Measurements from ENCODE around the gene IL11. TPM values are rescaled to one million over a fixed set of nuclear protein-coding genes. Genes with fewer than 3 reads are reported as not detected.
A peak's percentile ranks its signal among the peaks of the same experiment; 100 is the strongest.

The IL11 gene
- total RNA-seq, 1 experiment from 2014 or later, result not detected

GRCh38 chr19:55392820-55393761 is 22.8 kb upstream of the IL11 start:
- in situ Hi-C loops (cut with HindIII; ENCODE audit: low pct_unique_long_range_greater_than_20kb, low sequenced_read_pairs), result no loop called here
- DNase-seq (ENCODE audit: low read depth), result no peak

- no peak for DNase-seq (ENCODE audit: low read depth)
- in situ Hi-C loops (cut with HindIII; ENCODE audit: low pct_unique_long_range_greater_than_20kb, low sequenced_read_pairs), result no loop called here
These were observed 21.7 kb upstream of the IL11 start for GRCh38 chr19:55391702-55392615.

- in situ Hi-C loops (cut with HindIII; ENCODE audit: low pct_unique_long_range_greater_than_20kb, low sequenced_read_pairs), result no loop called here
These were observed 21.0 kb upstream of the IL11 start for GRCh38 chr19:55391191-55391670.

GRCh38 chr19:55390461-55390880 is 20.2 kb upstream of the IL11 start:
- in situ Hi-C loops (cut with HindIII; ENCODE audit: low pct_unique_long_range_greater_than_20kb, low sequenced_read_pairs), result no loop called here
- DNase-seq (ENCODE audit: low read depth), result no peak

More at GRCh38 chr19:55391191-55391670, 21.0 kb upstream of the IL11 start:
- no peak for DNase-seq (ENCODE audit: low read depth)

- in situ Hi-C loops (cut with HindIII; ENCODE audit: low pct_unique_long_range_greater_than_20kb, low sequenced_read_pairs), result no loop called here
- DNase-seq (ENCODE audit: low read depth), result no peak
These were observed 19.4 kb upstream of the IL11 start for GRCh38 chr19:55389386-55390317.

GRCh38 chr19:55387736-55388497 is 17.7 kb upstream of the IL11 start:
- DNase-seq (ENCODE audit: low read depth), result no peak
- in situ Hi-C loops (cut with HindIII; ENCODE audit: low pct_unique_long_range_greater_than_20kb, low sequenced_read_pairs), result no loop called here

GRCh38 chr19:55386493-55386971 is 16.3 kb upstream of the IL11 start:
- no peak for DNase-seq (ENCODE audit: low read depth)
- in situ Hi-C loops (cut with HindIII; ENCODE audit: low pct_unique_long_range_greater_than_20kb, low sequenced_read_pairs), result no loop called here

- in situ Hi-C loops (cut with HindIII; ENCODE audit: low pct_unique_long_range_greater_than_20kb, low sequenced_read_pairs), result no loop called here
- peak; percentile 99 for DNase-seq (ENCODE audit: low read depth)
These were observed 15.6 kb upstream of the IL11 start, which contains the start of gene RPL28 for GRCh38 chr19:55385724-55386492. Gene RPL28, plus strand, starts transcription at chr19:55385932. Its CDS starts 426 bp downstream, at chr19:55386358.

- peak; percentile 98 for DNase-seq (ENCODE audit: low read depth)
- in situ Hi-C loops (cut with HindIII; ENCODE audit: low pct_unique_long_range_greater_than_20kb, low sequenced_read_pairs), result no loop called here
These were observed 14.9 kb upstream of the IL11 start for GRCh38 chr19:55384920-55385723.

GRCh38 chr19:55384131-55384919 is 14.1 kb upstream of the IL11 start, which contains the start of gene TMEM238:
Gene TMEM238, minus strand, starts transcription at chr19:55384292. Its CDS starts 33 bp downstream, at chr19:55384259.
- DNase-seq (ENCODE audit: low read depth), result peak; percentile 45
- in situ Hi-C loops (cut with HindIII; ENCODE audit: low pct_unique_long_range_greater_than_20kb, low sequenced_read_pairs), result no loop called here

- DNase-seq (ENCODE audit: low read depth), result peak; percentile 64
- in situ Hi-C loops (cut with HindIII; ENCODE audit: low pct_unique_long_range_greater_than_20kb, low sequenced_read_pairs), result no loop called here
These were observed 13.2 kb upstream of the IL11 start for GRCh38 chr19:55383279-55384130.

GRCh38 chr19:55382522-55383054 is 12.3 kb upstream of the IL11 start:
- no peak for DNase-seq (ENCODE audit: low read depth)
- in situ Hi-C loops (cut with HindIII; ENCODE audit: low pct_unique_long_range_greater_than_20kb, low sequenced_read_pairs), result no loop called here

GRCh38 chr19:55382013-55382412 is 11.8 kb upstream of the IL11 start:
- in situ Hi-C loops (cut with HindIII; ENCODE audit: low pct_unique_long_range_greater_than_20kb, low sequenced_read_pairs), result no loop called here
- no peak for DNase-seq (ENCODE audit: low read depth)

- no peak for DNase-seq (ENCODE audit: low read depth)
- in situ Hi-C loops (cut with HindIII; ENCODE audit: low pct_unique_long_range_greater_than_20kb, low sequenced_read_pairs), result no loop called here
These were observed 8.9 kb upstream of the IL11 start for GRCh38 chr19:55379174-55379573.
